DMS114 treated with DMSO at 0.1 percent for 48 hours (cell line): ENCODE results near the gene IQCF2.
"Not testable (repeated sequence)": the region's sequence is repeated elsewhere in the genome, so short reads cannot be mapped to it uniquely, and the experiment has no call there.

ENCODE experiments used
- DNase-seq: peaks from one replicate; lab custom pipeline; 2025; ENCODE audit not compliant: unreplicated experiment; lab: John Stamatoyannopoulos, UW

Gene IQCF2

GRCh38 chr3:51860703-51861665, at the start of gene IQCF2:
TSS of gene IQCF2 (plus strand) at chr3:51861615. CDS start at chr3:51861667, 52 bp downstream.
- no peak for DNase-seq

- no peak for DNase-seq
Measured at GRCh38 chr3:51813539-51813938, 47.9 kb upstream of the IQCF2 start.

GRCh38 chr3:51814034-51814433, 47.4 kb upstream of the IQCF2 start:
- DNase-seq: no peak

- DNase-seq: no peak
Measured at GRCh38 chr3:51815614-51816013, 45.8 kb upstream of the IQCF2 start.

DNA sequence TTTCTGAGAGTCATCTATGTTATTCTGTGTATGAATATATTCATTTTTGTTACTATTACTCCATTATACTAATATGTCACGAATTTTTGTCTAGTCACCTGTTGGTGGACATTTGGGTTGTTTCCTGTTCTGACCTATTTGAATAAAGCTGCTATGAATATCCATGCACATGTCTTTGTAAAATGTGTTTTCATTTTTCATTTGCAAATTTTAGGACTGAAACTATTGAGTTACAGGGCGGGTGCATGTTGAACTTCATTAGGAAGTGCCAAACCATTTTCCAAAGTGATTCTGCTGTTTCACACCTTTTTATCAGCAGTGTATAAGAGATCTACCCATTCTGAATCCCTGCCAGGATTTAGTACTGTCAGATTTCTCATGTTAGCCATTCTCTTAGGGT, 44.7 kb upstream of the IQCF2 start:
- DNase-seq: no peak

DNA sequence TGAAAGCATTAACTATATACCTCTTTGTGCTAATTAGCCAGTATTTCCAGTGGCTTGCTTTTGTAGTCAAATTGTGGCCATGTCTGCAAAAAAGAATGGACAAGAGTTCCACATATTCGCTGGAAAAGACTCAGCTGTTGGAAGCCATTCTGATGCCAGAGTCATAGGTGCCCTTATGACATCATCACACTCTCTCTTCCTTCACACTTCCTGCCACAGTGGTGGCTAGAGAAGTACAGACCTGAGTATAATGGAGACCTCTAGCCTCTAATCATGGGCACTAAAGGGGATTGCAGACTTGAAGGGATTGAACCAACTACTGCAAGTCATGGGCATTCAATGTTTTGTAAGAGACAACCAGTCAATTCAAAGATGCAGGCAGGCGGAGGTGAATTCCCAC, 44.0 kb upstream of the IQCF2 start:
- no peak for DNase-seq

DNA sequence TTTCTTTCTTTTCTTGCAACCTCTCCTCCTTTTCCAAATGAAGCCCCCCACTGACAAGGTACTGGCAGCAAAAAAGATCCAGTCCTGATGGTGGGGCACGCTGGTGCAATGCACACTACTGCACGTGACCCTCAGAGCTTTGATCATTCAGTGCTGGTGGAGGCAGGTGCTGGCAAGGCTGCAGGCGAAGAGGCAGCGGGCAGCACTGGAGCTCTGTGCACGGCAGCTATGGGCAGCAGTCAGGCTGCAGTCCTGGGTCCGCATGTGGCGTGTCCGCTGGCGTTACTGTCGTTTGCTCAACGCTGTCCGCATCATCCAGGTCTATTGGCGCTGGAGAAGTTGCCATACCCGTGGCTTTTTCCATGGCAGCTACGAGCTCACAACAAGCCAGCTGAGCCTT, 42.3 kb upstream of the IQCF2 start:
- no peak for DNase-seq

GRCh38 chr3:51819709-51820406, 41.6 kb upstream of the IQCF2 start:
- DNase-seq: no peak

GRCh38 chr3:51828297-51828696, 33.1 kb upstream of the IQCF2 start:
- DNase-seq: no peak

GRCh38 chr3:51830345-51830744, 31.1 kb upstream of the IQCF2 start:
- no peak for DNase-seq

GRCh38 chr3:51830836-51831385, 30.5 kb upstream of the IQCF2 start:
- DNase-seq: no peak

DNA sequence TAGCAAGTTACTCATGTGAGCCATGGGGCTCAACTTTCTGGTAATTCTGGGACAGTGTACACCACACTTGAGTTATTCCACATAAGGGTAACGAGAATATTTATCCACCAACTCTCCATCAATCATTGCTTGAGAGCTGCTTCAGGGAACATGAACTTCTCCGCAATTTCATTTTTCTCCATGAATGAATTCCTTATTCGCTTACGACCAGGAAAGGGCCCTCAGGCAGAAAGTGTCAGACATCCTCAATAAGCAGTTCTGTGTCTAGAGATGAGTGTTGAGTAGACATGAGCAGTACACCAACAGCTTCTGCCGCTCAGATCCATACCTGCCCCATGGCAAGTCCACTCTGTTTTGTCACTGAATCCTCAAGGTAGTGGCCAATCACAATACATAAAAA, 24.8 kb upstream of the IQCF2 start:
- no peak for DNase-seq

- DNase-seq: no peak
Measured at GRCh38 chr3:51845129-51845528, 16.3 kb upstream of the IQCF2 start.

GRCh38 chr3:51855411-51855810, 6.0 kb upstream of the IQCF2 start:
- DNase-seq: not testable (repeated sequence)

GRCh38 chr3:51862886-51863285, 1.5 kb downstream of the IQCF2 start:
- no peak for DNase-seq

GRCh38 chr3:51868896-51869295, 7.5 kb downstream of the IQCF2 start:
- DNase-seq: not testable (repeated sequence)

- no peak for DNase-seq
Measured at GRCh38 chr3:51869304-51869703, 7.9 kb downstream of the IQCF2 start.

DNA sequence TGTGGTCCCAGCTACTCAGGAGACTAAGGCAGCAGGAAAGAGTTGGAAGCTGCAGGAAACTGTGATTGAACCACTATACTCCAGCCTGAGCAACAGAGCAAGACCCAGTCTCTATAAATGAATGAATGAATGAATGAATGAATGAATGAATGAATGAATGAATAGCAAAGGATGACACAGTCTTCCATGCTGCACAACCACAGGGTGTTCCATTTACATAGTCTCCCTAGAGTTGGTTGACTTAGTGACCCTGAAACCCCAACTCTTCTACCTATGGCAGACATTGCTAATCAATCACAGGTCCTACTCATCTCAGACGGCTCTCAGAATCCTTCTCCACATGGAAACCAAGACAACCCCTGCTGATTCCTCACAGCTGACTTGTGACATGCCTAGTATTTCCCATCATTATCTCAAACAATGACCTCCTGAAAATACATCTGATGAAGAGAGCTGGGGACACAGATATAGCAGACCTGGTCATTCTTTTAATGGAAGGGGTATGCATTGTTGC, 11.9 kb downstream of the IQCF2 start:
- DNase-seq: no peak

DNA sequence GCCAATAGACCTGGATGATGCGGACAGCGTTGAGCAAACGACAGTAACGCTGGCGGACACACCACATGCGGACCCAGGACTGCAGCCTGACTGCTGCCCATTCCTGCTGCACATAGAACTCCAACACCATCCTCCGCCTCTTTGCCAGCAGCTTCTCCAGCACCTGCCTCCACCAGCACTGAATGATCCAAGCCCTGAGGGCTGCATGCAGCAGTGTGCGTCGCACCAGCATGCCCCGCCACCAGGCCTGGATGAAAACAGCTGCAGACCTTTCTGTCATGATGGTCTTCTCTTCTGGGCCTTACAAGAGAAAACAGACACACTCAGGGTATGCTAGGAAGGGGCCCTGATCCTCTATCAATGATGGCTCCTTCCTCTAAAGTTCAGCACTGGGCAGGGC, 12.5 kb downstream of the IQCF2 start:
- no peak for DNase-seq

DNA sequence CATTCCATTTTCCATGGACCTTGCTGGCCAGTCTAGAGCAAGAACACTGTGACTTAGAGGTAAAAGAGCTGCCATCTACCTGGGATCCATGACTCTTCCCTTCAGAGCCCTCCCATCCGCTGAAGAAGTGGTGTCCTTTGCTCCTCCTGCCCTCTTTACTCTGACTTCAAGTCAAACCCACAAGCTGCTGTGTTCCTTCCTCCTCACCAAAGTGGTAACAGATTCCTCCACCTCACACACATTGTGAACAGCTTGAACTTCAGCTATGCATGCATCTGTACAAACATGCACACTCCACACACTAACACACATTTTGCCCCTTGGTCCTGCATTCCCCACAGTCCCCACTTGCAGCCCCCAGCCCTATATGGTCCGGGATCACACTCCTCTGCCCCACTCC, 13.0 kb downstream of the IQCF2 start:
- DNase-seq: no peak

- DNase-seq: no peak
Measured at GRCh38 chr3:51874889-51875288, 13.5 kb downstream of the IQCF2 start.

GRCh38 chr3:51875501-51875900, 14.1 kb downstream of the IQCF2 start, which contains the start of gene IQCF5:
TSS of gene IQCF5 (minus strand) at chr3:51875601. CDS start at chr3:51875531, 70 bp downstream.
- DNase-seq: no peak
